NB4 (cell line): ENCODE measurements around the gene PRR23E.

Experiments
- CTCF ChIP-seq: IDR thresholded peaks from one replicate; pipeline ENCODE4 v1.5.1; 2012; ENCODE audit warnings: low read depth, low read length
- MAX ChIP-seq: IDR thresholded peaks from 2 replicates; pipeline ENCODE4 v1.6.1; 2011; ENCODE audit warnings: low read depth, low read length
- MYC ChIP-seq: IDR thresholded peaks from 2 replicates; pipeline ENCODE4 v1.6.1; 2011; ENCODE audit warnings: low read depth, low read length
- POLR2A ChIP-seq: IDR thresholded peaks from 2 replicates; pipeline ENCODE4 v1.6.1; 2011; ENCODE audit warnings: mild to moderate bottlenecking; ENCODE audit not compliant: insufficient read length; ENCODE audit errors: extremely low read depth

- TF ChIP-seq CTCF (no peak), POLR2A (no peak), MAX (no peak), MYC (no peak)
Observed at GRCh38 chr3:127212711-127213110, 19.8 kb downstream of the PRR23E start.
